NCI-H2196 treated with DMSO at 0.1 percent for 48 hours (cell line): ENCODE data around the gene RGS10.
"Not testable (repeated sequence)": the region's sequence is repeated elsewhere in the genome, so short reads cannot be mapped to it uniquely, and the experiment has no call there.

Experiments used
- DNase-seq: peaks from one replicate; lab custom pipeline; 2025; ENCODE audit not compliant: unreplicated experiment; lab: John Stamatoyannopoulos, UW

The RGS10 gene

GRCh38 chr10:119542357-119542987, at the start of gene RGS10:
Gene RGS10, minus strand, starts transcription at chr10:119542719. Its CDS starts 81 bp downstream, at chr10:119542638.
- DNase-seq = no peak

GRCh38 chr10:119588071-119588470, 45.6 kb upstream of the RGS10 start:
- DNase-seq = no peak

GRCh38 chr10:119578355-119578754, 35.8 kb upstream of the RGS10 start:
- DNase-seq = no peak

- DNase-seq = no peak
Observed at GRCh38 chr10:119575991-119576390, 33.5 kb upstream of the RGS10 start.

- no peak for DNase-seq
Observed at GRCh38 chr10:119575506-119575905, 33.0 kb upstream of the RGS10 start.

GRCh38 chr10:119567978-119568377, 25.5 kb upstream of the RGS10 start:
- DNase-seq = no peak

- no peak for DNase-seq
Observed at GRCh38 chr10:119562097-119562496, 19.6 kb upstream of the RGS10 start.

- not testable (repeated sequence) for DNase-seq
Observed at GRCh38 chr10:119559511-119559910, 17.0 kb upstream of the RGS10 start.

- not testable (repeated sequence) for DNase-seq
Observed at GRCh38 chr10:119556081-119556480, 13.6 kb upstream of the RGS10 start.

GRCh38 chr10:119555178-119555784, 12.8 kb upstream of the RGS10 start:
- DNase-seq = no peak

- DNase-seq = no peak
Observed at GRCh38 chr10:119550827-119551226, 8.3 kb upstream of the RGS10 start.

- no peak for DNase-seq
Observed at GRCh38 chr10:119549247-119549999, 6.9 kb upstream of the RGS10 start.

GRCh38 chr10:119546009-119546408, 3.5 kb upstream of the RGS10 start:
- no peak for DNase-seq

- no peak for DNase-seq
Observed at GRCh38 chr10:119545310-119545709, 2.8 kb upstream of the RGS10 start.

GRCh38 chr10:119543814-119544642, 1.5 kb upstream of the RGS10 start:
- no peak for DNase-seq

- DNase-seq = no peak
Observed at GRCh38 chr10:119542988-119543813, 682 bp upstream of the RGS10 start.

GRCh38 chr10:119541459-119542356, 811 bp downstream of the RGS10 start:
- no peak for DNase-seq

- DNase-seq = no peak
Observed at GRCh38 chr10:119541046-119541445, 1.5 kb downstream of the RGS10 start.

GRCh38 chr10:119540038-119540437, 2.5 kb downstream of the RGS10 start:
- DNase-seq = no peak
